Fibroblast of lung (primary cell): ENCODE measurements around the gene CC2D1A. TPM values are rescaled to one million over a fixed set of nuclear protein-coding genes. Genes with fewer than 3 reads are reported as not detected.

ENCODE experiments used
- DNase-seq, 2 donors: peaks; one replicate each; pipeline versions ENCODE4 v3.0.0 to v3.0.0-alpha.2; 2010; ENCODE audit warnings: low read depth in 2 of 2
- H2AFZ ChIP-seq: 2 replicates; pipeline ENCODE4 v1.5.1; 2012; ENCODE audit warnings: low read length, control low read depth, inconsistent platforms
- H3K27ac ChIP-seq: 2 replicates; pipeline ENCODE4 v1.5.1; 2011; ENCODE audit warnings: low read length, control low read depth; ENCODE audit not compliant: insufficient read depth
- H3K27me3 ChIP-seq: 2 replicates; pipeline ENCODE4 v1.5.1; 2011; ENCODE audit warnings: mild to moderate bottlenecking, low read length; ENCODE audit not compliant: control insufficient read depth, insufficient read depth
- H3K36me3 ChIP-seq: 2 replicates; pipeline ENCODE4 v1.5.1; 2011; ENCODE audit warnings: low read length; ENCODE audit not compliant: control insufficient read depth, insufficient read depth
- H3K4me1 ChIP-seq: 2 replicates; pipeline ENCODE4 v1.5.1; 2011; ENCODE audit warnings: low read length; ENCODE audit not compliant: control insufficient read depth, insufficient read depth; ENCODE audit errors: extremely low read depth
- H3K4me2 ChIP-seq: 2 replicates; pipeline ENCODE4 v1.5.1; 2011; ENCODE audit warnings: low read length, control low read depth; ENCODE audit not compliant: insufficient read depth; ENCODE audit errors: extremely low read depth
- H3K4me3 ChIP-seq, 4 experiments: fragments of 200-600 bp in 1 of 4; sonication (generic) in 1 of 4; replicated peaks in 1 of 4; 2 replicates each; pipeline ENCODE4 v1.5.1; 2011 to 2016; ENCODE audit warnings: low read length in 4 of 4, low read depth in 3 of 4, mild to moderate bottlenecking in 3 of 4, control low read depth in 2 of 4, inconsistent platforms in 1 of 4, mixed read lengths in 1 of 4; ENCODE audit not compliant: insufficient read depth in 1 of 4; ENCODE audit errors: control extremely low read depth in 1 of 4
- H3K79me2 ChIP-seq: 2 replicates; pipeline ENCODE4 v1.5.1; 2012; ENCODE audit warnings: mild to moderate bottlenecking, low read length, inconsistent platforms; ENCODE audit not compliant: control insufficient read depth, insufficient read depth
- H3K9ac ChIP-seq: 2 replicates; pipeline ENCODE4 v1.5.1; 2011; ENCODE audit warnings: mild to moderate bottlenecking, low read length, control low read depth; ENCODE audit not compliant: insufficient read depth
- H3K9me3 ChIP-seq: 2 replicates; pipeline ENCODE4 v1.5.1; 2012; ENCODE audit warnings: low read depth, low read length; ENCODE audit not compliant: control insufficient read depth, insufficient read depth
- H4K20me1 ChIP-seq: 2 replicates; pipeline ENCODE4 v1.5.1; 2011; ENCODE audit warnings: low read length; ENCODE audit not compliant: control insufficient read depth, insufficient read depth; ENCODE audit errors: extremely low read depth
- CTCF ChIP-seq, 2 donors: IDR thresholded peaks in 1 of 2; conservative IDR thresholded peaks in 1 of 2; 1 replicate in 1 of 2; 2 replicates in 1 of 2; pipeline ENCODE4 v1.5.1; 2011 to 2012; ENCODE audit warnings: low read length in 2 of 2, control low read depth in 1 of 2, inconsistent platforms in 1 of 2, low read depth in 1 of 2, mild to moderate bottlenecking in 1 of 2
- EZH2 ChIP-seq: IDR thresholded peaks from 2 replicates; pipeline ENCODE4 v1.5.1; 2012; ENCODE audit warnings: low read length, control low read depth, mild to moderate bottlenecking; ENCODE audit errors: missing control alignments
- polyA plus RNA-seq, 2 donors: library from polyadenylated mRNA; depleted of rRNA in 1 of 2; stranded (reverse) in 1 of 2; unstranded in 1 of 2; fragments of >200 nt; gene quantifications; 2 replicates each; pipeline ENCODE4 v1.2.1, GENCODE V29; 2011 to 2012; ENCODE audit warnings: missing spikeins in 1 of 2
- total RNA-seq: library from RNA; depleted of rRNA; stranded (reverse); fragments of >200 nt; gene quantifications from 2 replicates; pipeline ENCODE4 v1.2.1, GENCODE V29; 2014

CC2D1A gene
- total and polyA plus RNA-seq, 2 donors (not counting 1 experiment from before 2014, with no cell fraction given) = 7.0 to 10.6 TPM

GRCh38 chr19:13980340-13980739, 74.3 kb downstream of the CC2D1A start:
- Histone ChIP-seq H3K4me3 (no peak overlapping the region), H3K4me1 (peaks cover 2% of the 10 kb centered on the region), H3K79me2 (no peaks in the 10 kb centered on the region), H4K20me1 (no peaks in the 10 kb centered on the region), H3K4me2 (no peak overlapping the region), H3K27ac (no peak overlapping the region), H3K27me3 (no peaks in the 10 kb centered on the region), H3K9me3 (no peaks in the 10 kb centered on the region), H3K36me3 (peaks cover 3% of the 10 kb centered on the region), H2AFZ (no peak overlapping the region), H3K9ac (no peak overlapping the region)
- TF ChIP-seq CTCF (conservative IDR thresholded peaks at IDR 0.05 in 1 of 2, IDR thresholded peaks at IDR 0.05 in 1 of 2; ENCODE audit: low read depth in 1 of 2, low read length in 2 of 2) (no peak), EZH2 (no peak)
- DNase-seq = no peak

Other genes starting within 250 kb of the CC2D1A start
- gene MRI1, start 141.7 kb upstream of the CC2D1A start, total RNA-seq = 17.7 and 20.3 TPM in 2 replicates
- gene MRI1, start 141.7 kb upstream of the CC2D1A start, polyA plus RNA-seq = 5.2 and 17.1 TPM in 2 replicates
- 50.1 and 58.8 TPM in 2 replicates for gene C19orf53, start 131.7 kb upstream of the CC2D1A start, total RNA-seq
- gene C19orf53, start 131.7 kb upstream of the CC2D1A start, polyA plus RNA-seq = 146 and 206 TPM in 2 replicates
- 5.6 and 6.7 TPM in 2 replicates for gene ZSWIM4, start 110.8 kb upstream of the CC2D1A start, total RNA-seq
- gene ZSWIM4, start 110.8 kb upstream of the CC2D1A start, polyA plus RNA-seq = 1.6 and 2.0 TPM in 2 replicates
- not detected in 2 replicates for gene NANOS3, start 29.1 kb upstream of the CC2D1A start, total RNA-seq
- gene NANOS3, start 29.1 kb upstream of the CC2D1A start, polyA plus RNA-seq = not detected in 2 replicates
- 0.51 and 0.83 TPM in 2 replicates for gene BRME1, start 84 bp upstream of the CC2D1A start, total RNA-seq
- gene BRME1, start 84 bp upstream of the CC2D1A start, polyA plus RNA-seq = 0.23 and 0.29 TPM in 2 replicates
- gene PODNL1, start 32.2 kb downstream of the CC2D1A start, total RNA-seq = 1.0 and 2.1 TPM in 2 replicates
- gene PODNL1, start 32.2 kb downstream of the CC2D1A start, polyA plus RNA-seq = 3.5 and 6.9 TPM in 2 replicates
- gene DCAF15, start 46.3 kb downstream of the CC2D1A start, total RNA-seq = 5.1 and 6.3 TPM in 2 replicates
- 9.5 and 14.3 TPM in 2 replicates for gene DCAF15, start 46.3 kb downstream of the CC2D1A start, polyA plus RNA-seq
- 1.0 and 2.6 TPM in 2 replicates for gene RFX1, start 100.1 kb downstream of the CC2D1A start, total RNA-seq
- 0.44 and 2.4 TPM in 2 replicates for gene RFX1, start 100.1 kb downstream of the CC2D1A start, polyA plus RNA-seq
- not detected in 2 replicates for gene RLN3, start 121.9 kb downstream of the CC2D1A start, total RNA-seq
- not detected in 2 replicates for gene RLN3, start 121.9 kb downstream of the CC2D1A start, polyA plus RNA-seq
- gene IL27RA, start 125.6 kb downstream of the CC2D1A start, total RNA-seq = 2.1 and 2.6 TPM in 2 replicates
- gene IL27RA, start 125.6 kb downstream of the CC2D1A start, polyA plus RNA-seq = 0.84 and 1.2 TPM in 2 replicates
- gene PALM3, start 155.9 kb downstream of the CC2D1A start, total RNA-seq = 0.51 and 1.3 TPM in 2 replicates
- gene PALM3, start 155.9 kb downstream of the CC2D1A start, polyA plus RNA-seq = 0.02 and 0.20 TPM in 2 replicates
- gene MISP3, start 166.6 kb downstream of the CC2D1A start, total RNA-seq = 0.77 and 0.83 TPM in 2 replicates
- 0.33 and 0.41 TPM in 2 replicates for gene MISP3, start 166.6 kb downstream of the CC2D1A start, polyA plus RNA-seq
- gene C19orf67, start 179.6 kb downstream of the CC2D1A start, total RNA-seq = not detected in 2 replicates
- gene C19orf67, start 179.6 kb downstream of the CC2D1A start, polyA plus RNA-seq = not detected in 2 replicates
- 19.0 and 24.1 TPM in 2 replicates for gene SAMD1, start 184.6 kb downstream of the CC2D1A start, total RNA-seq
- gene SAMD1, start 184.6 kb downstream of the CC2D1A start, polyA plus RNA-seq = 7.3 and 14.5 TPM in 2 replicates
- 30.6 and 43.6 TPM in 2 replicates for gene PRKACA, start 211.6 kb downstream of the CC2D1A start, total RNA-seq
- 67.4 and 104 TPM in 2 replicates for gene PRKACA, start 211.6 kb downstream of the CC2D1A start, polyA plus RNA-seq
- 0.26 and 2.6 TPM in 2 replicates for gene ASF1B, start 230.4 kb downstream of the CC2D1A start, total RNA-seq
- 6.5 and 26.2 TPM in 2 replicates for gene ASF1B, start 230.4 kb downstream of the CC2D1A start, polyA plus RNA-seq